ENCODE results near the gene AEN. TPM values are rescaled to one million over a fixed set of nuclear protein-coding genes. Genes with fewer than 3 reads are reported as not detected.

AEN gene
- total RNA-seq, 1 donor from 2014 or later = 34.4 TPM

DNA sequence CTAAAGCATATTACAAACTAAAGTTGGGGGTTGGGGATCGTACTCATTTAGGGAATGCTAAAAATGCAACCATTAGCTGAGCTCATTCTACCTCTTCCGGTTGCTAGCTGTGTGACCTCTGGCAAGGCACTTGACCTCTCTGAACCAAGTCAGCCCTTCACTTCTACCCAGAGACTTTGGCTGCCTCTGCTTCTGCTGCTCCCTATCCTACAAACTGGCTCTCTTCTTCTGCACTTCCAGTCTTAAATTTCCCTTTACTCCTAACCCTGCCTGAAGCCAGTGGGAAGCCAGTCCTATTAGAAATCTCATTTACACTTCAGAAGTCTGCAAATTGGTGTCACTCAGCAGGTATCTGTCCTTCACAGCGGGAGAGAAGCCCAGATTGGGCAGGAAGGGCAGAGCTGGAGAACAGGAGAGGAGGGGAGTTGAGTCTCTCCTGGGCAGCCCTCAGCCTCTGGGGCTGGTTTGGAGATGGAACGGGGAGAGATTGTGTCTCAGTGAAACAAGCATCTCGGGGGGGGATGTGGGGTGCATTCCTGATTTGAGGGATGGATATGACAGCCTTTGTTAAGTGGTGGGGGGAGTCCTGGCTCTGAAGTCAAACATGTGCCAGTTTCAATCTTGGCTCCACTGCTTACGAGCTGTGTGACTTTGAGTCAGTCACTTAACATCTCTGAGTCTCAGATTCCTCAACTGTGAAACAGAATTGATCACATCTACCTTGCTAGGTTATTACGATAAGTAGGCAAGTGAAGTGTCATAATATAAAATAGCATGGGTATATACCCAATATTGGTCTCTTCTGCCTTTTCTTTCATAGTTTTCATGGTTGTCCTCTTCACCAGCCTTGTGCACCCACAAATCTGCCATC is 7.8 kb upstream of the AEN start:
- no peak for DNase-seq (ENCODE audit: low spot score)

DNA sequence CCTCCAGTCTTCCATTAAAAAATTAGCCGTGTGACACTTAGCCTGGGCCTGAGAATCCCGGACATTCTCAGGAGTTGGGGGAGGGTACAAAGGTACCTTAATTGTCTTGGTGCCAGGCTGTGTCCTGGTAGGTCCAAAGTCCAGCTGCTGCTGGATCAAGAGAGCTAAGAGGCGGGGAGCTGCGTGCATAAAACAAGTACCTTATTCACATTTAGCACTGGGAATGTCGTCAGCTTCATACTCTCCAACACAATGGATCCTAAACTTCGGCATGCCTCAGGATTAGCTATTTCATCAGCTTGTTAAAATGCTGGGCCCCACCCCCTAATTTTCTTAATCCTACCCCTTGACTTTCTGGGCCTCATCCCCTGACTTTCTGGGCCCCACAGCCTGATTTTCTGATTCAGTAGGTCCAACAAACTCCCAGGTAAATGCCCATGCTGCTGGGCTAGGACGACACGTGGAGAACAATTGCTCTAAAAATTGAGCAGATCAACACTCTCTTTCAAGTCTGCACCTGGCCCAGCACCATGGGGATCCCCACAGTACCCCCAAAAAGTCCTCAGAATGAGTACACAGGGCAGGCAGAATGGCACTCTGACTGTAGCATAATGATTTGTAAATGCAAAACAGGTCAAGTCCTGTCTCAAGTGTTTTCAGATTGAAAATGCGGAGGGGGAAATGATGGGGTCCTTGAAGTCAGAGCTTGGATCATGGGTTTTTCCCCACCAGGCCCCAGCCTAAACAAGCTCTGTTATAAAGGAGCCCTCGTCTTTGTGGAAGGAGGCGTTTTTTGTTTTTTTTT is 5.6 kb upstream of the AEN start:
- peak; percentile 85 for DNase-seq (ENCODE audit: low spot score)

DNA sequence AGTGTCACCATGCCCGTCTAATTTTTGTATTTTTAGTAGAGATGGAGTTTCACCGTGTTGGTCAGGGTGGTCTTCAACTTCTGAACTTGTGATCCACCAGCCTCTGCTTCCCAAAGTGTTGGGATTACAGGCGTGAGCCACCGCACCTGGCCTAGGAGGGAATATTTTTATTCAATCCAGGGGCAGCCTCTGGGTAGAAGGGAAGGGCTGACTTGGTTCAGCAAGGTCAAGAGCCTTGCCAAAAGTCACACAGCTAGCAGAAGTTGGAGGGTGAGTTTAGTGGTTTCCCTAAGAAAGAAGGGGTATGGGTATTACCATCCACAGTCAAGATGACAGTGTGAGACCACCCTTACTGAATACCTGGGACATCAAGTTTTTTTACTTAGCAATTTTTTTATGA is 4.9 kb upstream of the AEN start:
- no peak for DNase-seq (ENCODE audit: low spot score)

DNA sequence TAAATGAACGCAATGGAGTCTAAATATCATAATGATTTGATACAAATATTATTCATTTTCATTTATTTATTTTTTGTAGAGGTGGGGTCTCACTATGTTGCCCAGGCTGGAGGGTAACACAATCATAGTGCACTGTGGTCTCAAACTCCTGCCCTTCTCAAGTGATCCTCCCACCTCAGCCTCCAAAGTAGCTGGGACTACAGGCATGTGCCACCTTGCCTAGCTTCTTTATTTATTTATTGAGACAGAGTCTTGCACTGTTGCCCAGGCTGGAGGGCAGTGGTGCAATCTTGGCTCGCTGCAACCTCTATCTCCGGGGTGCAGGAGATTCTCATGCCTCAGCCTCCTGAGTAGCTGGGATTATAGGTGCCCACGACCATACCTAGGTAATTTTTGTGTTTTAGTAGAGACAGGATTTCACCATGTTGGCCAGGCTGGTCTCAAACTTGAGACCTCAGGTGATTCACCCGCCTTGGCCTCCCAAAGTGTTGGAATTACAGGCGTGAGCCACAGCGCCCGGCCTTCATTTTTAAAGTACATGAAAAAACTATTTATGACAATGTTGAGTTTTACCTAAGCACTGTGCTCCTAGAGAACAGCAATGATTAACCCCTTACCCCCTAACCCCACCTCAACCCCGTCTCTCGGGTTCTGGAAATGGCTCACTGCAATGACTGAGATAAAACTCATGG is 4.0 kb upstream of the AEN start:
- no peak for DNase-seq (ENCODE audit: low spot score)

DNA sequence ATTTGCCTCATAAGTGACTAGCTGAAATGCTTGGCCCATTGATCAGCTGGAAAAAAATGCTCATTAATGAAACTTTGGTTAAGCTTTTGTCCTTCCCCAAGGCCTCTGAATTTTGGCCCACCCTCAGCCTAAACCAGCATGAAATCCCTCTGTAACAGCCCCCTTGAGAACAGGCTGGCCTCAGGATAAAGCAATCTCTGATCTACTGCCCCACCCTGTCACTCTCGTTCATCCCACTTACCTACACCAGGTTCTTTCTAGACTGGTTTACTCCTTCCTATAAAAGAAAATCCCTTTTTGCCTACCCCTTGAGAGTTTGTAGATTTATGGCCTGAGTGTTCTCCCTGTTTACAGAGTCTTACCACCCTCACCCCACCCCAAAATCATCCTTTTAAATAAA is 3.4 kb upstream of the AEN start:
- no peak for DNase-seq (ENCODE audit: low spot score)

DNA sequence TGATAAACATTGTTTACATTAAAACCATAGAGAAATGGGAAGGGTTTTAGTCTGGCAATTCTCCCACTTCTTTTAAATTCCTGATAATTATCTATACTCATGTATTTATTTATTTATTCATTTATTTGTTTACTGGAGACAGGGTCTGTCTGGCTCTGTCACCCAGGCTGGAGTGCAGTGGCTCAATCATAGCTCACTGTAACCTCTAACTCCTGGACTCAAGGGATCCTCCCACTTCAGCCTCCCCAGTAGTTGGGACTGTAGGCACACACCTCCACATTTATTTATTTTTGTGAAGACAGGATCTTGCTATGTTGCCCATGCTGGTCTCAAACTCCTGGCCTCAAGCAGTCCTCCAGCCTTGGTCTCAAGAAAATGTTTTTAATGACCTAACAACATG is 2.5 kb upstream of the AEN start:
- no peak for DNase-seq (ENCODE audit: low spot score)

DNA sequence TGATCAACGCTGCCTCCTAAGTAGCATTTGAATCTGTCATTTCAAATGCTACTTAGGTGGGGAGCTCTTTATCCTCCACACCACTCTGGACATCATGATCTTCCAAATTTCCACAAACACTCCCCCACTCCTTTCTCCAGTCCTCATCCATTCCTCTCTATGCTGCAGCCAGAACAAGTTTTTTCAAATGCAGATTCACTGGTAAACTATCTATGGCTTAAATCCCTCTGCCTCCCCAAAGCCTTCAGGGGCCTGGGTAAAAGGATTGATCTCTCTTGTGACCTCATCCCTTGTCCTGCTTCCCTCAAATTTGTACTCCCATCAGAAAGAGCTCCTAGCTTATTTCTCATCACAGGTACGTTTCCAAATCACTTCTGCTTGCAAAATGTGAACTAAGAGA is 1.3 kb upstream of the AEN start:
- DNase-seq (ENCODE audit: low spot score) = no peak

DNA sequence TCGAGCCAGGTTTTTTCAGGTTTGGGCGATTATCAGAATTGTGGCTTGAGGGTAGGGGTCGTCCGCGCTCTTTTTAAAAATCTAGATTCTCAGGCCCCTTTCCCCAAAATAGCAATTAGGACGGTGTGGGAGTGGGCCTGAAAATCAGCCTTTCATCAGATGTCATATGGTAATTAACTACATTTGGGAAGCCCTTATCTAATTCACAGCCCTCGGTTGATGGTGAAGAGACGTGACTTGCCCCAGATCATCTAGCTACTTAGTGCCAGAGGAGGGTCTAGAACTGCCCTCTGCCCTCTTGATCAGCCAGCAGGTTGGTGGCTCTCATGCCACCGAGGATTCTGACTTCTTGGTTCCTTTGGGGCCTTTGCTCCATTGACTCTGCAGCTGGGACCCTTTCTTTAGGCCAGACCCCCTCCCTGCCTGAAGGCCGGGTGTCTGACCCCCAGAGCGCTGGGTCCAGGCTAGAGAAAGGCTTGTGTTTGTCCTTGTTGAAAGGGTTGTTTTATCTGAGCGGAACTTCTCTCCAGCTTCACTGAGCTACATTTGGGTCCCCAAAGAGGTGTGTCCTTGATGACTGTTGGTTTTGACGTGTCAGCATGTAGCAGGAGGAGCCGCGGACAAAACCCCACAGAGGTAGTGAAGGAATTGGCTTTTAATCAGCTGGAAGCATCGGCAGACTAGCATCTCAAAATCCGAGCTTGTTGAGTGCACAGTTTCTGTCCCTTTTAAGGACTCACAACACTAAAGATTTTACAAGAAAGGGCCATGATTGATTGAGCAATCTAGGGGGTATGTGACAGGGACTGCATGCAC is 857 bp downstream of the AEN start:
- no peak for DNase-seq (ENCODE audit: low spot score)

DNA sequence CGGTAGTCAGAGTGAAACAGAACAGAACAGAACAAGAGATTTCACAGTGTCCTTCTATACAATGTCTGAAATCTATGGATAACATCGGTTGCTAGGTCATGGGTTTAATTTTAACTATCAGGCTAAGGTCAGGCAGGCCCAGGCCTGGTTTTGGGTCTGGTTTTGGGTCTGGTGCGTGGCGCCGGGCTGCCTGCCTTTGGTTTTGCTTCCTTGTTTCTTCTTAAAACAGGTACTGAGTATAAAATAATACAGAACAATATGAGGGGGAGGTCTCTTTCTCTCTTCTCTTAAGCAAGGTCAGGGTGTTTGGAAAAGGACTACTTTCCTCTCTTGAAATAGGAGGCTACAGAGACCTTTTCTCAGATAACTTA is 1.4 kb downstream of the AEN start:
- no peak for DNase-seq (ENCODE audit: low spot score)

DNA sequence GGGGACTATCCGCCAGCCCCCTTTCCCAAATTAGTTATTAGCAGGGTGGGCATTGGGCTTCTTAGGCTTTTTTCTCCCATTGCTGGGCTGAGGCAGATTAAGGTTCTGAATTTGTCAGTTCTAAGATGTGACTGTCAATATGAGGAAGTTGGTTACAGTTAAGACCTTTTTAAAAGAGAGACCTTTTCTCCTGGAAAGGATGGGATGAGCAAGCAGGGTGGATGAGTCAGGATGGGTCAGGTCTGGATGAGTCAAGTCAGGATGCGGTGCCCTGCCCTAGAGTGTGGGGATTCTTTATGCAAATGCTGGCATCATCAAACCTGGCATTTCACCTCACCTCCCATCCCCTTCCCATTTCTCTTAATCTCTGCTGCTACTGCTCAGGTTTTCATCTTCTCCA is 1.9 kb downstream of the AEN start:
- no peak for DNase-seq (ENCODE audit: low spot score)

DNA sequence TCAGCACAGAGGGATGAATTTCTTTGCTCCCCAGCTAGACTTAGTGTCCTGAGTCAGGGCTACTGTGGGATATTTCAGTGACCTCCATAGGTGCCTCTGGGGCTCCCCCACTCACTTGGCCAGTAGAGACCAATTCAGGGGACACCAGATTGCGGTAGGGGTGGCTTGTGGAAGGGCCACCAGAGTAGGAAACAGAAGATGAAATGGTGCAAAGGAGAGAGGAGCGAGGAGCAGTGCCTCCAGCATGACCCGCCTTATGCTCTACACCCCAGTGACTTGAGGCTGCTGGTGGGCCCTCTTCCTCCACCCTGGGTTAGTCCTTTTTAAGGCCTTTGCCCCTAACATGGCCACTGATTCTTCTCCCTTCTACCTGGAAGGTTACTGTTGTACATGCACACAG is 2.5 kb downstream of the AEN start:
- DNase-seq (ENCODE audit: low spot score) = no peak

DNA sequence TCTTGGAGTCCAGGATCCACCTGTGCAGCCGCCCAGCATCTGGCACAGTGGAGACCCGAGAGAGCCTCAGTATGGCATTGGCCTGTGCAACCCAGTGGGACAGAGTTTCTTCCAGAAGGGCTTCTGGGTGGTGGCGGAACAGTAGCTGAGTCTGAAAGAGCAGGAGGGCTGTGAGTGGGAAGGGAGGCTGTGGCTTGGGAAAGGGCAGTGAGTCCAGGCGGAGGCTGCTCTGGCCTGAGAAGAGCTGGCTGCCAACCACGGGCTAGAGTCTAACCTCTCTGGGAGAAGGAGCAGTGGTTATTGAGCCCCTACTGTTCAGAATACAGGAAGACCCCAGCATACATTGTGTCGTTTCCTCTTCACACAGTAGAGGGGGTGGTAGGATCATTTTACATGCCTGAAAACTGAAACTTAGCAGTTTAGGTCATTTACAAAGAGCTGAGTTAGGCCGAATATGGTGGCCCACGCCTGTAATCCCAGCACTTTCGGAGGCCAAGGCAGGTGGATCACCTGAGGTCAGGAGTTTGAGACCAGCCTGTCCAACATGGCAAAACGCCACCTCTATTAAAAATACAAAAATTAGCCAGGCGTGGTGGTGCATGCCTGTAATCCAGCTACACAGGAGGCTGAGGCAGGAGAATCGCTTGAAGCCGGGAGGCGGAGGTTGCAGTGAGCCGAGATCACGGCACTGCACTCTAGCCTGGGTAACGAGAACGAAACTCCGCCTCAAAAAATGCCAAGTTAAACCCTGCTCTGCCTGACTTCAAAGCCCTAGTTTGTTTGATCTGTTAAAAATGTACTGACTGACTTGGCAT is 3.2 kb downstream of the AEN start:
- DNase-seq (ENCODE audit: low spot score) = no peak

DNA sequence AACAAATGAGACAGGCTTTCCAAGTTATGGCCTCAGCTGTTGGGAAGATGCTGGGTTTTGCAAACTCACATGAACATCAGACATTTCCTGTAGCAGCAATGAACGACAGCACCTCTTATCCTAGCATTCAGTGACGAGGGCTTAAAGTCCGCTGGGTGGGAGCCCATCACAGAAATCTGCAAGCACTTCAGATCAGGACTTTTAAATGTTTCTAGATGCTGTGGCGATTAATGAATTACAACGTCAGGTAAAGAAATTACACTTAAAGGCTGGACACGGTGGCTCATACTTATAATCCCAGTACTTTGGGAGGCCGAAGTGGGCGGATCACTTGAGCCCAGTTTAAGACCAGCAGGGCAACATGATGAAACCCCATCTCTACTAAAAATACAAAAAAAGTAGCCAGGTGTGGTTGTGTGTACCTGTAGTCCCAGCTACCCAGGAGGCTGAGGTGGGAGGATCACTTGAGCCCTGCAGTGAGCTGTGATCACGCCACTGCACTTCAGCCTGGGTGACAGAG is 3.9 kb downstream of the AEN start:
- no peak for DNase-seq (ENCODE audit: low spot score)

DNA sequence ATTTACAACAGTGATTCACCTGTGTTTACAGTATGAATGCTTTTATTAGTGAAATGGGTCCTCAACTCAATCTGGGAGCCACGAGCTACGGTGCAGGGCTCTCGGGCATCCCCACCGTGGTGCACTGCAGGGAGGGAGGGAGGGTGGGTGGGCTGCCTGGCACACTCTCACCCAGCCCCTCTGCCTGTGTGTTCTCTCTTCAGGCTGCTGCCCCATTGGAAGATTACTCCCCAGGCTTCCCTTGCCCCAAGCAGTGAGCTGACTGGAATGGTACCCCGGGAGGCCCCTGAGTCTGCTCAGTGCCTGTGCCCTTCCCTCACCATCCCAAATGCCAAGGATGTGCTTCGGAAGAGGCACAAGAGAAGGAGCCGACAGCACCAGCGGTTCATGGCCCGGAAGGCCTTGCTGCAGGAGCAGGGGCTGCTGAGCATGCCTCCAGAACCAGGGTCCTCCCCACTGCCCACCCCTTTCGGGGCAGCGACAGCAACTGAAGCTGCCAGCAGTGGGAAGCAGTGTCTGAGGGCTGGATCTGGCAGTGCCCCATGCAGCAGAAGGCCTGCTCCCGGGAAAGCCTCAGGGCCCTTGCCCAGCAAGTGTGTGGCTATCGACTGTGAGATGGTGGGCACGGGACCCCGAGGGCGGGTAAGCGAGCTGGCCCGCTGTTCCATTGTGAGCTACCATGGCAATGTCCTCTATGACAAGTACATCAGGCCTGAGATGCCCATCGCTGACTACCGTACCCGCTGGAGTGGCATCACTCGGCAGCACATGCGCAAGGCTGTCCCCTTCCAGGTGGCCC is 5.0 kb downstream of the AEN start:
- no peak for DNase-seq (ENCODE audit: low spot score)

DNA sequence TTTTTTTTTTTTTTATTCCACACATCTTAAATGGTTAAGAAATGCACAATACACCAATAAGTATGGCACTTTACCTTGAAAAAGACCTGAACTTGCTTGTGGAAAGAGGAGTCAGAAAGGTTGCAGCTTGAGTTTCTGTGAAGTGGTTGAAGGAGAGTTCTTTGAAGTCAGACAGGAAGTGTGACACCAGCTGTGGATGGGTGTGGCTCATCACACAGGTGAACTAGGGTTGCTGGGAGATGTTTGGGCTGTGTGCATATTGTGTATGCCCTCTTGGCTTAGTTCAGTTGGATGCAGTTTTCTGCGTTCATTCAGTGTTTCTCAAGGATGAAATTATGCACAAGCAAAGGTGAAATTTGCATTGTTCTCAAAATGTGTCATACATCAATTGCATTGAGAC is 6.3 kb downstream of the AEN start:
- no peak for DNase-seq (ENCODE audit: low spot score)

DNA sequence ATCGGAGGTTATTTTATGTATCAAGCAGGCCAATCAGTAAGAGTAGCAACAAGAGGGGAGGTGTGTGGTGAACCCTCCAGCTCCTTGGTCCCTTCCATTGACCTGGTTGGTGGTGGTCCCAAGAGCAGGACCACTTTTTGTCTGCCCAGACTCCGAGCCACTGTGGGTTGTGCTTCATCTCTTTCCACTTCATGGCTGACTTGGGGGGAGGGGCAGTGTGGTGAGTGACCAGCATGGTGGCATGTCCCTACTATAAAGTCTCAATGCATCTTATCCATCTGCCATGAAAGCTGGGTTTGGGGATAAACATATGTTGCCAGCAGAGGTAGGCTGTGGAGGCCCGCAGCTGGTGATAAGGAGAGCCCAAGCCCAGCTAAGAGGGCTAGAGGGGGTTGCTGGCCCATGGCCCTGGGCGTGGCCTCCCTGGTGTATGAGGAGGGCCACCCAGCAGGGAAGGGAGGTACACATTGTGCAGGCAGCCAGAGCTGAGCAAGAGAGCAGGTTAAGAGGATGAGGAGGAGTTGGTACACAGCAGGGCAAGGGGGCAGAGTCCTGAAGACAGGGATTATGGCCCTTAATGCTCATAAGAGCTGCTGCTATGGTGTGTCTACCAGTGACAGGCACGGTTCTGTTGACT is 7.0 kb downstream of the AEN start:
- peak; percentile 62 for DNase-seq (ENCODE audit: low spot score)

DNA sequence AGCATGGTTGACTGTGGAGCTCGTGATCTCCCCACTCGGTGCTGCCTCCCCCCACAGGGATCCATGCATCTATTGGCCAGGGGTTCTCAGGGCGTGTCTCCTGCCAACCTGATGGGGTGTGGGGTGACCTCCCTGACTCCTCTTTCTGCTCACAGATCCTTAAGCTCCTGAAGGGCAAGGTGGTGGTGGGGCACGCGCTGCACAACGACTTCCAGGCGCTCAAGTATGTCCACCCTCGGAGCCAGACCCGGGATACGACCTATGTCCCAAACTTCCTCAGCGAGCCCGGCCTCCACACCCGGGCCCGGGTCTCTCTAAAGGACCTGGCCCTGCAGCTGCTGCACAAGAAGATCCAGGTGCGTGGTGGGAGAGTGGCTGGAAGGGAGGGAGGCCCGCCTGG is 7.9 kb downstream of the AEN start:
- DNase-seq (ENCODE audit: low spot score) = no peak

DNA sequence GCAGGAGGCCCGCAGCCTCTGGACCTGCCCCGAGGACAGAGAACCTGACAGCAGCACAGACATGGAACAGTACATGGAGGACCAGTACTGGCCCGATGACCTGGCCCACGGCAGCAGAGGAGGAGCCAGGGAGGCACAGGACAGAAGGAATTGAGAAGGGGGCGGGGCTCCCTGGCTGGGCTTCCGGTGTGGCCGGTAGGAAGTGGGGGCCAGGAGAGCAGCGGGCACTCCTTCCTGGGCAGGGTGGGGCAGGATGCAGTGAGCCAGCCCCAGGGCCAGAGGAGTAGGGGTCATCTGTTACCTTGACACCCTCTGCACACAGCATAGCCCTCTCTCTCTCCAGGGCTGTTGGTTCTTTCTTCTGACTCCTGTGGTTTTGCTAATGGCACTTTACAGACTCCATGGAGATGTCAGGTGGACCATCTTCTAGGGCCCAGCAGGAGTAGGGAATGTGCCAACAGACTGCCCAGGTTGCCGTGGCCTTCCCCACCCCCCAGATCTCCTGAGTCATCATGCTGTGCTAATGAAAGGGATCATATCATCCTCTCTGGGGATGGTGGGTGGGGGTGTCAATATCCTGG is 9.1 kb downstream of the AEN start:
- DNase-seq (ENCODE audit: low spot score) = peak; percentile 60
